NCI-H2196 (cell line): ENCODE data around the gene TUBB4B.

Experiments used
- DNase-seq: peaks from one replicate; lab custom pipeline; 2025; ENCODE audit not compliant: unreplicated experiment; lab: John Stamatoyannopoulos, UW

Gene TUBB4B

GRCh38 chr9:137270929-137271695 lies 30.0 kb downstream of the TUBB4B start:
- DNase-seq = no peak

GRCh38 chr9:137271696-137272076 lies 30.6 kb downstream of the TUBB4B start:
- DNase-seq = no peak

- no peak for DNase-seq
Observed at GRCh38 chr9:137272241-137273094, 31.4 kb downstream of the TUBB4B start.

DNA sequence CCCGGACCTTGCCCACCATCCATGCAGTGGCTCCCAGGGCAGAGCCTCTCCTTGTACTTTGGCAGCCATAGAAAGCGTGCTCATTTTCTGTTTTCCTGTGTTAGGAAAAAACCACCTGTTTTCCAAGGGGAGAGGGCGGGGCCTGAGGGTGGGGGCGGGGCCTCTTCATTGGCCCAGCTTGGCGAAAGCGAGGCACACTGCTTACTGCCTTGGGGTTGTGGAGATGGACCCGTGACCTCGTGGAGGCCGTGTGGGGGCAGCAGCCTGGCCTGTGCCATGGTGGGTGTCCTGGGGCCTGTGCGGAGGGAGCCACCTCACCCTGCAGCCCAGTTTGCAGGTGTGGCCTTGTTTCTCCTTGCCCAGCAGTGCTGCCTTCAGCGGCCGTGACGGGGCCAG lies 32.0 kb downstream of the TUBB4B start:
- DNase-seq = peak; percentile 20

GRCh38 chr9:137273611-137274320 lies 32.7 kb downstream of the TUBB4B start:
- no peak for DNase-seq

- DNase-seq = no peak
Observed at GRCh38 chr9:137275203-137275587, 34.1 kb downstream of the TUBB4B start.

- no peak for DNase-seq
Observed at GRCh38 chr9:137275588-137276472, 34.7 kb downstream of the TUBB4B start.

DNA sequence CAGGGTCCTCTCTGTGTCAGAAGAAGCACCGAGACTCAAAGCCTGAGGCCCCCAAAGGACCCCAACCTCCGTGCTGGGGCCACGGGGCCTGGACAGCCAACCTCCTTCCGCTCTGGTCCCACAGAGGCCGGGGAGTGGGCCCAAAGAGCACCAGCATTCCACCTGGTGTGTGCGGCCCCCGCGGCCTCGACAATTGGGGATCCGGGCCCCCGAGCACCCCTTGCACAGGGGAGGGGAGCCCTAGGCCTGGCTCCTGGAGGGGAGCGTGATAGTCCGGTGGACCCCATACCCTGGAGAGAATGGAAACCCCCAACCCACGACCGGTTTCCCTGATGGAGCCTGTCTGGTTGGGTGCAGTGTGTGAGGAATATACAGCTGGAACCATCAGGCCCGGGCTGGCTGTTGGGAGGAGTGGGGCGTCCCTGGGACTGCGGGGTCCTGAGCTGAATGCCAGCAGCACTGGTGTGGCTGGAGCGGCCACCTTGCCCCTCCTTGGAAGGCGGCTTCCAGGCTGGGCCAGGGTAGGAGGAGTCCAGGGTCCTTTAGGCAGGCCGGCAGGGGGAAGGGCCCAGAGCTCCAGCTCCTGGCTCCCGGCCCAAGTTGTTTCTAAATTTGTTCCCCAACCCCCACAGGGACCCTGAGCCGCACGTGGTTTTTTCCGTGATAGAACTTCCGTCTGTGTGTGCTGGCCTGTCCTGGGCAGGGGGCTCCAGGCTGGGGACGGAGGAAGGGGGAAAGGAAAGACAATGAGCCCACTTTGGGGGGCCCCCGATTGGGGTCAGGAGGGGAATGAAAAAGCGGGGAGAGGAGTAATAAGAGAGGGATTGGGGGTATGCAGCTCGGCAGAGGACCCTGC lies 35.6 kb downstream of the TUBB4B start:
- DNase-seq = no peak

DNA sequence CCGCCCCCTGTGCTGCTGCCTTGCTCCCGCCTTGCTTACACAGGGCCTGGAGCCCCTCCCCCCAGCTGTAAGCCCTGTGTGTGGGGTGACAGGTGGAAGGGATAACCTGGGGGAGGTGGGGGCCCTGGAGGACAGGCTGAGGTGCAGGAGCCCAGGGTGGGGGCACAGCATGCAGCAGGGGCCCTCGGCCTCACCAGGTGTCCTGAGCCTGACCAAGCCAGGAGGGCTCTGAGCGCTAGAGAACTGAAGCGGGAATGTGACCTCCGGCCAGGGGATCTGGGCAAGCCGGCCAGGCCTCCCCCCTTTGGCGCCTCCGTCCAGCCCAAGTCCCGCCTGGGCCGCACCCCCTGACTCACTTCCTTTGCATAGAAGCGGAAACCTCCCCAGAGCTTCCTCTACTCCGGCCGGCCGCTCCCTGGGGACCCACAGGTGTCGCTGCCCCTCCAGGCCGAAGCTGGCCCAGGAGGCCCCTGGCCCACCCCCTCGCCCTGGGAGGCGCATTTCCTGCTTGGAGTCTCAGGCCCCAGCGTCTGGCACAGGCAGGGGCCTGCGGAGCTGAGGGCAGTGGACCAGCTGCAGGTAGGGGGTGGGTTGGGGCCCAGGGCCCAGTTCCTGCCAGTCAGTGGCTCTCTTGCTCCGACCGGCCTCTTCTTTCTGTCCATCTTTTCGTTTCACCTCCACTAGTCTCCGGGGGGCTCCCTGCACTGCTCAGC lies 36.4 kb downstream of the TUBB4B start, which contains the start of gene TOR4A:
TSS of gene TOR4A (plus strand) at position 398 of the 713 bp plus-strand sequence. CDS start 964 bp downstream, outside the sequence.
- DNase-seq = no peak

DNA sequence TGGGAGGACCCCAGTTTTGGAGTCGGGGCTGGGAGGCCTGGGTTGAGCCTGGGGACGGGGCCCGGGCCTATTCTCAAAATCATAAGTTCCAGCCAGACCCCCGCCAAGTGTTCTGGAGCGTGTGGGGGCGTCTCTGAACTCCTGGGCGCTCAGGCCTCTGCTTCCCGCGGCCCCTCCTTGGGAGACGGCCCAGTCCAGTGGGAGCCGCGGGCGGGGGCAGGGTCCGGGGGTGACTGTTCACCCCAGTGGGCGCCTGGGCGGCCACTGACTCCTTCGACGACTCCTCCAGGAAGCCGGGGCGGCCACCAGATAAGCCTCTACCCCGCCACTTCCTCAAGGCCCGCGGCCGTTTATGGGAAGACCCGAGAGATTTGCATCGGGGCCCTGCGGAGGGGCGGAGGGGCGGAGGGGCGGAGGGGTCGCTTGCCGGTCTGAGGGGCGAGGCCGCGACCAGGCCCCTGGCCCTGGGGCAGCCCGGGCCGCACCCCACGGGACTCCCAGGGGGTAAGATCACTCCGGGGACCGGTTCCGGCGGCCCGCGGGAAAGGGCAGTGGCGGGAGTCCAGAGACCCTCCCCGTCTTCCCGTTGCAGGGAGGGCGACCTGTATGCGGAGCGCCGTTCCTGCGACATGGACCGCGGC lies 37.1 kb downstream of the TUBB4B start:
- DNase-seq = no peak

- DNase-seq = no peak
Observed at GRCh38 chr9:137278721-137279711, 37.9 kb downstream of the TUBB4B start.

DNA sequence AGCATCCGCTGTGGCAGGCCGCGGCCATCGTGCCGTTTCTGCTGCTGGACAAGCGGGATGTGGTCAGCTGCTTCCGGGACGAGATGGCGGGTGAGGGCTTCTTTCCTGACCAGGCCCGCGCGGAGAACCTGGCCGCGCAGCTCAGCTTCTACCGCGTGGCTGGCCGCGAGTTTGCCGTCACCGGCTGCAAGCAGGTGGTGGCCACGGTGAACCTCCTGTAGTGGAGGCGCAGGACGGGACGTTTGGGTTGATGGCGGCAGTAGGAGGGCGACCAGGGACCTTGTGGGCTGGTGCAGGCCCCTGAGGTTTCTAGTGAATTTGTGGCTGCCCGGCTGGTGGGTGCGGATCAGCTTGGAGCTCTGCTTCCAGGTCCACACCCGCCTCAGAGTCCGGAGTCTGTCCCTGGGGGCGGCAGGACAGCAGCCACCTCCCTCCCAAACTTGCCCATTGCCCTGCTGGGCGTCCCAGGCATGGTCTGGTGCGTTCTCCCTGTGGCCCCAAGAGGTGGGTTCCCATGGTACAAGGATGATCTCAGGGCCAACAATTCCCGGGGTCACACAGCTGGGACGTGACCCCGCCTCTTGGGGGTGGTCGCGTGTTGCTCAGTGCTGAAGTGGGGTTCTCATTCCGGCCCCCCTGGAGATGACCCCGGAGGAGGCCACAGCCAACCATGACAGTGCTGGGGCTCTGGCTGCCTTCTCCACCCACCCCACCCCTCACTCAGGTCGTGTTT lies 38.8 kb downstream of the TUBB4B start:
- no peak for DNase-seq

DNA sequence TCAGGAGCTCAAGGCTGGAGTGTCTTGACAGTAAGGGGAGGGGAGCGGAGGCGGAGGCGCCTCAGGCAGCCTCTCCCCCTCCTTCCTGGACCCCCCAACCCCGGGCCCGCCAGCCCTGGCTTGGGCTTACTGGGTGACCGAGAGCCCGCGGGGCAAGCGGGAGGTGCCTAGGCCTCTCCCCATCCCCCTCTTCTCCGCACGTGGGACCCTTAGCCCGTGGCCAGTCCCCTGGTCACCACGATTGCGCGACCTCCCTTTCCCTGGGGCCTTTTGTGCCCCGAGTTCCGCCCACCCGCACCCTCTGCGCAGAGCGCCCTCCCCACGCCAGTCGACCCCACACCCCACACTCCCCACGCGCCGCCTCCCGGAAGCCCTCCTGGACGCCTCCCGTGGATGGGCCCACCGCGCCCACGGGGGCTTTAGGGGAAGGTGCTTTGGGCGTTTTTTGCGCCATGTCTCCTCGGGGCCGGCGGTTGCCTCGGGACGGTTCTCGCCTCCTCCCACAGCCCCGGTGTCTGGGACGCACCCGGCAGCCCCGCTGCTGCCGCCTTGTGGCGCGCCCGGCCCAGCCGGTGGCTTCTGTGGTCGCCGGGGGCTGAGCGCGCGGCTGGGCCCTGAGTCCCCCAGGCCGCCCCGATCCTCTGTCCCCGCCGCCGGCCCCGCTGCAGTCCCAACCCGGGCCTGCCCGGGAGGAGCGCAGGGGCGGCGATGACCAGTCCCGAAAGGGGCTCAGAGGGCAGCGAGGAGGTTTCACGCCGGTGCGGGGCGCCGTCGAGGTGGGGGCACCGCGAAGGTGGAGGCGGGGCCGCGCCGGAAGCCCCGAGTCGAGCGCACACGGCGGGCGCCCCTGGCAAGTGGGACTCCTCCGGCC lies 39.6 kb downstream of the TUBB4B start:
- no peak for DNase-seq

DNA sequence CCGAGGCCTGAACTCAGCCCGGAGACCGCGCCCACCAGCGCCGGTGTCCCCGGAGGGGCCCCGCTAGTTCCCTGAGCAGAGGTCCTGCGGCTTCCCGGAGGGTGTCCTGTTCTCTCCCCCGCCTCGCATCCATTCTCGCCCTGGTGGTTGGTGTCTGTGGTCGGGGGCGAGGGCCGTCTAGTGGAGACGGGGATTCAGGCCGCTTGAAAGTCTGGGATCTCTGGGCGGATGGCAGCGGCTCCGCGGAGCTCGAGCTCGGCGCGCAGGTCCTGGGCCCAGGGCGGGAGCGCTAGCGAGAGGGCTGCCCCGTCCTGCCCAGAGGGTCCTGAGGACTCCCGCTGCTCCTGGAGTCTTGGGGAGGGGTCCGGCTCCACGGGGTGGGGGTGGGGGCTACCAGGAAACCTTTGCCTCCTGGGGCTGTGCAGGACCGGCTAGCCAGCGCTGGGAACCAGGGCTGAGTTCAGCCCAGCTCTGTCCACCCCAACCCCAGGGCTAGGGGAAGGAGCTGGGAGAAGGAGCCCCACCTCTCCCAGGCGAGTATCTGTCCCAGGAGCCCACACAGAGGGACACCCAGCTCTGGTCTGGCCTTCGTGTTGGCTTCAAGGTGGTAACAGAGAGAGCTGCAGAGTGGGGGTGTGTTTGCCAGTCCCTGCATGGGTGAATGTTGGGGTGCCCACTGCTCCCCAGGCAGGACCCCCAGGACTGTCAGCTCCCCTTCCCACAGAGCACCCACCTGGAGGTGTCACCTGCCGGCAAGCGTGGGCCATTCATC lies 40.4 kb downstream of the TUBB4B start:
- no peak for DNase-seq

DNA sequence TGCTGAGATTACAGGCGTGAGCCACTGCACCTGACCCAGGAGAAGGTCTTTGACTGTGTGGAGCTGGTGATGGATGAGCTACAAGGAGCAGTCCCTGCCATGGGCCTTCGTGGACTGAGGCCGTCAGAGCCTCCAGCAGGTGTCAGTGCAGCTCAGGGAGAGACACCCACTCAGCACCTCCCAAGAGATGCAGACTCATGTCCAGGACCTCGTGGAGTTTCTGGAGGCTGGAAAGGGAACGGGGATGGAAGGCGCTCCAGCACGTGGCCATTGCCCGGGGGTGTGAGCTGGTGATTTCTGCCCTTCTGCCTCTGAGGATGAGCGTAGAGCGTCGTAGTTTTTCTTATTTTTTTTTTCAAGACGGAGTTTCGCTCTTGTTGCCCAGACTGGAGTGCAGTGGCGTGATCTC lies 45.9 kb downstream of the TUBB4B start:
- DNase-seq = peak; percentile 67
